Measurements from ENCODE around the gene KLHL6. TPM values are rescaled to one million over a fixed set of nuclear protein-coding genes. Genes with fewer than 3 reads are reported as not detected.
"Not testable (repeated sequence)": the region's sequence is repeated elsewhere in the genome, so short reads cannot be mapped to it uniquely, and the experiment has no call there.

KLHL6 gene
- total and polyA plus RNA-seq, 4 donors, result 1.5 to 3.0 (median 1.8) TPM

DNA sequence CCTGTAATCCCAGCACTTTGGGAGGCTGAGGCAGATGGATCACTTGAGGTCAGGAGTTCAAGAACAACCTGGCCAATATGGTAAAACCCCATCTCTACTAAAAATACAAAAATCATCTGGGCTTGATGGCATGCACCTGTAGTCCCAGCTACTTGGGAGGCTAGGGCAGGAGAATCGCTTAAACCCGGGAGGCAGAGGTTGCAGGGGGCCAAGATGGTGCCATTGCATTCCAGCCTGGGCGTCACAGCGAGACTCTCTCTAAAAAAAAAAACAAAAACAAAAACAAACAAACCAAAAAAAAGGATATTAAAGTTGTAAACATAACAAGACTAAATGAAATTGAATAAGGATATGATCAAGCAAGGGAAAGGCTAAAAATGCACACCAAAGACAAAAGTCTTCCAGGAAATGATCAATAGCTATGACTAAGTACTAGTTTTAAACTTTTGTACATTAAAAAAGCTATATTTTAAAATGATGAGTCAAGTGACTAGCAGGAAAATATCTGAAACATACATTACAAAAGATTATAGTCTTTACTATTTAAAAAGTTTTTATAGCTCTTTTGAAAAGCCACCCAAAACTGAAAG is 28.6 kb downstream of the KLHL6 start:
- Histone ChIP-seq H3K36me3 (ENCODE audit: control insufficient read depth, insufficient read depth, low read length) (no peaks in the 10 kb centered on the region), H3K9me3 (ENCODE audit: control insufficient read depth, insufficient read depth, low read length) (no peaks in the 10 kb centered on the region), H3K27me3 (ENCODE audit: control insufficient read depth, insufficient read depth, low read length) (no peaks in the 10 kb centered on the region), H3K4me3 (ENCODE audit: low read depth, low read length) (no peak overlapping the region), H3K27ac (ENCODE audit: low read depth, low read length) (no peak overlapping the region), H3K4me1 (ENCODE audit: control insufficient read depth, insufficient read depth, low read length) (no peaks in the 10 kb centered on the region)
- no peak for DNase-seq (ENCODE audit: low read depth in 4 of 6, low spot score in 6 of 6)
- WGBS (ENCODE audit: insufficient coverage), result no CpG with 5 or more reads among the region's 4 CpGs

DNA sequence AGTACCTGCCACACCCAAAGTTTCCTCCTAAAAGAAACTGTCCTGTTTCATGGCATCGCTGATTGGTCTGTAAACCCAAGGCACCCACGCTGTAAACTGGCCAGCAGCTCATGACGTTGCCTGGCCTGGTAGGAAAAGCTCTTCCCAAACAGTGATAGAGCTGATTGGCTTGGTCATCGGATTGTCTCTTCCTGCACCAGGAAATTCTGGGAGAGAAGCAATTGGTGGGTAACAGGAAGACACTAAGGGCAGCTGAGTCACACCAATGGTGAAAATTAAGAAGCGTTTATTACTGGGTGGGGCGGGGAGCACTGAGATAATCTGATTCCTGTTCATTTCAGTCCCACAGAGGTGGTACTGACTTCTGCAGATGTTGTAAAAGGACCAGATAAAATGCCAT is 31.0 kb downstream of the KLHL6 start:
- H3K4me3 ChIP-seq (ENCODE audit: low read depth, low read length), result no peak overlapping the region
- WGBS (ENCODE audit: insufficient coverage), result 90% methylated on average over 4 of the region's 6 CpGs
- DNase-seq (ENCODE audit: low read depth in 4 of 6, low spot score in 6 of 6), result no peak

DNA sequence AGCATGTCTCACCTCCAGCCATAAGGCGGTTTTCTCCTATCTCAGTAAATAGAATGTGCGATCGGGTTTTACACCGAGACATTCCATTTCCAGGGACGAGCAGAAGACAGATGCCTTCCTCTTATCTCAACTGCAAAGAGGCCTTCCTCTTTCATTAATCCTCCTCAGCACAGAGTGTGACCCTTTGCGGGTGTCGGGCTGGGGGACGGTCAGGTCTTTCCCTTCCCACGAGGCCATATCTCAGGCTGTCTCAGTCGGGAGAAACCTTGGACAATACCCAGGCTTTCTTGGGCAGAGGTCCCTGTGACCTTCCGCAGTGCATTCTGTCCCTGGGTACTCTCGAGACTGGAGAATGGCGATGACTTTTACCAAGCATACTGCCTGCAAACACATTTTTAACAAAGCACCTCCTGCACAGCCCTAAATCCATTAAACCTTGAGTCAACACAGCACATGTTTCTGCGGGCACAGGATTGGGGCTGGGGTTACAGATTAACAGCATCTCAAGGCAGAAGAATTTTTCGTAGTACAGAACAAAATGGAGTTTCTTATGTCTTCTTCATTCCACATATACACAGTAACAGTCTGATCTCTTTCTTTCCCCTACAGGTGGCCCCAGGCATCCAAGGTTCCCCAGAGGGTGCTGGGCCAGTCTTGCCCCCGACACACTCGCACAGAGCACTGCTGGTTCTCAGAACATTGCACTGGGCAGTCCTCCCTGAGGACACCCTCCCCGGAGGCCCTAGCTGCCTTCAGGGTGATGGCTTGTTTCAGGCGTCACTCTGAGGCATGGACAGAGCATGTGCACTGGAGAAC is 34.6 kb downstream of the KLHL6 start:
- not testable (repeated sequence) for H3K27ac ChIP-seq (ENCODE audit: low read depth, low read length); H3K4me1 ChIP-seq (ENCODE audit: control insufficient read depth, insufficient read depth, low read length); H3K27me3 ChIP-seq (ENCODE audit: control insufficient read depth, insufficient read depth, low read length); H3K9me3 ChIP-seq (ENCODE audit: control insufficient read depth, insufficient read depth, low read length); DNase-seq (ENCODE audit: low read depth in 4 of 6, low spot score in 6 of 6); H3K36me3 ChIP-seq (ENCODE audit: control insufficient read depth, insufficient read depth, low read length); H3K4me3 ChIP-seq (ENCODE audit: low read depth, low read length)
- 65% methylated on average over 10 of the region's 19 CpGs for WGBS (ENCODE audit: insufficient coverage)

More for the DNA sequence above, 31.0 kb downstream of the KLHL6 start:
- Histone ChIP-seq H3K9me3 (ENCODE audit: control insufficient read depth, insufficient read depth, low read length) (no peaks in the 10 kb centered on the region), H3K27me3 (ENCODE audit: control insufficient read depth, insufficient read depth, low read length) (no peaks in the 10 kb centered on the region), H3K36me3 (ENCODE audit: control insufficient read depth, insufficient read depth, low read length) (no peaks in the 10 kb centered on the region), H3K4me1 (ENCODE audit: control insufficient read depth, insufficient read depth, low read length) (peaks cover 2% of the 10 kb centered on the region), H3K27ac (ENCODE audit: low read depth, low read length) (no peak overlapping the region)

DNA sequence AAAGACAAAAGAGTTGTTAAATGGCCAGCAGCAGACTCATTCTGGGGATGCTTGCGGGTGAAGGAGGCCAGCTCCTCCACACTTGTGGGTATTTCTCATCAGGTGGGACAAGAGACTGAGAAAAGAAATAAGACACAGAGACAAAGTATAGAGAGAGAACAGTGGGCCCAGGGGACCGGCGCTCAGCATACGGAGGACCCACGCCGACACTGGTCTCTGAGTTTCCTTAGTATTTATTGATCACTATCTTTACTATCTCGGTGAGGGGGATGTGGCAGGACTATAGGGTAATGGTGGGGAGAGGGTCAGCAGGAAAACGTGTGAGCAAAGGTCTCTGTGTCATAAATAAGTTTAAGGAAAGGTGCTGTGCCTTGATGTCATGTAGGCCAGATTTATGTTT is 35.2 kb downstream of the KLHL6 start:
- not testable (repeated sequence) for H3K4me3 ChIP-seq (ENCODE audit: low read depth, low read length); DNase-seq (ENCODE audit: low read depth in 4 of 6, low spot score in 6 of 6); H3K27me3 ChIP-seq (ENCODE audit: control insufficient read depth, insufficient read depth, low read length); H3K27ac ChIP-seq (ENCODE audit: low read depth, low read length); H3K36me3 ChIP-seq (ENCODE audit: control insufficient read depth, insufficient read depth, low read length); H3K9me3 ChIP-seq (ENCODE audit: control insufficient read depth, insufficient read depth, low read length); H3K4me1 ChIP-seq (ENCODE audit: control insufficient read depth, insufficient read depth, low read length)
- WGBS (ENCODE audit: insufficient coverage), result 63% methylated on average over 2 of the region's 8 CpGs

DNA sequence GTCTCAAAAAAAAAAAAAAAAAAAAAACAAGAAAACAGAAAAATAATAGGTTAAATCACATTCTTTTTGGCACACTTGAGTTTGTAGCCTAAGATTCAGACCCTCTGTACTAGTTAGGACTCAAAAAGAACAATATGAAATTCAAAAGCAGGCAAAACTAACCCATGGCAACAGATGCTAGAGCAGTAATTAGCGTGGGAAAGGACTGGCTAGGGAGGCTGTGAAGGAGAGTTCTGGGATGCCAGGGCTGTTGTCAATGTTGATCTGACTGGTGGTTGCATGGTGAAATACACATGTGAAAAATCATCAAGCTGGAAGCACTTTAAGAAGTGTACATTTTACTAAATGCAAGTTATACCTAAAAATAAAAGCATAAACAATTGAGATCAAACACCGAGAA is 35.6 kb downstream of the KLHL6 start:
- H3K27me3 ChIP-seq (ENCODE audit: control insufficient read depth, insufficient read depth, low read length), result no peaks in the 10 kb centered on the region
- H3K36me3 ChIP-seq (ENCODE audit: control insufficient read depth, insufficient read depth, low read length), result no peaks in the 10 kb centered on the region
- DNase-seq (ENCODE audit: low read depth in 4 of 6, low spot score in 6 of 6), result peak in 2 of 6 donors; percentile 15 to 71
- H3K27ac ChIP-seq (ENCODE audit: low read depth, low read length), result no peak overlapping the region
- H3K9me3 ChIP-seq (ENCODE audit: control insufficient read depth, insufficient read depth, low read length), result no peaks in the 10 kb centered on the region
- no peak overlapping the region for H3K4me3 ChIP-seq (ENCODE audit: low read depth, low read length)
- 60% methylated on average over 2 of the region's 2 CpGs for WGBS (ENCODE audit: insufficient coverage)
- H3K4me1 ChIP-seq (ENCODE audit: control insufficient read depth, insufficient read depth, low read length), result peaks cover 2% of the 10 kb centered on the region

DNA sequence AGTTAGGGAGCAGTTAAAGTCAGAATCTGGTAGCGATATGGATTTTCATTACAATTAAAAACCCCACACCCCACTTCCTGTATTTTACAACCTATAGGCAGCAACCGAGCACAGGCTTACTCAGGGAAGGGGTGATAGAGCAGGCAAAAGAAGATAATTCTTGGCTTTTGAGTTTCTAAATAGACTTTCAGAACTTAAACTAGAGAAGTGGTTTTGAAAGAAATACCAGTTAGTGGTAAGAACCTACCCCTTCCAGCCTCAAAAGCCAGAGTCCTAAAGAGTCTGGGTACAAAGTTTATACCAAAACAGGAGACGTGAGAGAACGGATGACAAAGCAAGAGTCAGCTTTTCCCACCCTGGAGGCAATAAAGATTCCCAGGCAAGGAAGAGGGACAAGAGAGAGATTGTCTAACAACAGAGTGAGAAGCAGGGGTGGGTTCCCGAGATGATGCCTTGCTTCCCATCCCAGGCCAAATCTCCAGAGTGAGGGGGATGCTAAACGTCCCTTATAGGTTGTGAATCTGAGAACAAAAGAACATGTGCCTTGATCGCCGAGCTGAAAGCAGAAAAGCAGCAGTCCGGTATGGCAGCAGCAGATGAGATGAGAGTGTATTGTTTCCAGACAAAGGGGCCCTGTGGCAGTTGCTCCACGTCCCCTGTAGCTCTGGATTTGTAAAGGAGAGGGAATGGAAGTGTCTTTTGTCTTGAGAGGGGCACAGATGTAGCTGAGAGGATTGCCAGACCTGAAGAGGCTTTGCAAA is 36.8 kb downstream of the KLHL6 start:
- H3K27ac ChIP-seq (ENCODE audit: low read depth, low read length), result no peak overlapping the region
- 15% methylated on average over 8 of the region's 10 CpGs for WGBS (ENCODE audit: insufficient coverage)
- no peaks in the 10 kb centered on the region for H3K36me3 ChIP-seq (ENCODE audit: control insufficient read depth, insufficient read depth, low read length)
- H3K27me3 ChIP-seq (ENCODE audit: control insufficient read depth, insufficient read depth, low read length), result no peaks in the 10 kb centered on the region
- DNase-seq (ENCODE audit: low read depth in 4 of 6, low spot score in 6 of 6), result peak in 2 of 6 donors; percentile 21 to 60
- H3K4me1 ChIP-seq (ENCODE audit: control insufficient read depth, insufficient read depth, low read length), result peaks cover 2% of the 10 kb centered on the region
- H3K4me3 ChIP-seq (ENCODE audit: low read depth, low read length), result no peak overlapping the region
- H3K9me3 ChIP-seq (ENCODE audit: control insufficient read depth, insufficient read depth, low read length), result no peaks in the 10 kb centered on the region

DNA sequence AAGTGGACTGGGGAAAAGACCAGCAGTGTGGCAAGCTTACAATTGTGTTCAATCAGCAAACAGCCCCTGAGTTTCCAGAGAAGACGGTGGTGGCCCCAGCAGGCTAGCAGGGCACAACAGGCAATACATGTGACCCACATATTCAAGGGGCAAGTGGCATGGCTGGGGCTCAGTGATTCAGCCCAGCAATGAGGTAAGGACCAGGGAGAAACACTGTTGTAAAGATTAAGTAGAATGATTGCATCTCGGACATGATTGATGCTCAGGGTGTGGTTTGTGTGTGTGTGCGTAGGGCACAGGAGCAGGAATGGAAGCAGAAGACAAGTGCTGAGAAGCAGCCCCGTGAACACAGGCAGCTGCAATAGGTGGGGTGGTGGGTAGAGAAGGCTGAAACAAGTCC is 37.9 kb downstream of the KLHL6 start:
- Histone ChIP-seq H3K4me1 (ENCODE audit: control insufficient read depth, insufficient read depth, low read length) (peaks cover 2% of the 10 kb centered on the region), H3K27ac (ENCODE audit: low read depth, low read length) (no peak overlapping the region), H3K9me3 (ENCODE audit: control insufficient read depth, insufficient read depth, low read length) (no peaks in the 10 kb centered on the region), H3K4me3 (ENCODE audit: low read depth, low read length) (no peak overlapping the region), H3K27me3 (ENCODE audit: control insufficient read depth, insufficient read depth, low read length) (no peaks in the 10 kb centered on the region), H3K36me3 (ENCODE audit: control insufficient read depth, insufficient read depth, low read length) (no peaks in the 10 kb centered on the region)
- DNase-seq (ENCODE audit: low read depth in 4 of 6, low spot score in 6 of 6), result no peak
- WGBS (ENCODE audit: insufficient coverage), result 93% methylated on average over 3 of the region's 4 CpGs

DNA sequence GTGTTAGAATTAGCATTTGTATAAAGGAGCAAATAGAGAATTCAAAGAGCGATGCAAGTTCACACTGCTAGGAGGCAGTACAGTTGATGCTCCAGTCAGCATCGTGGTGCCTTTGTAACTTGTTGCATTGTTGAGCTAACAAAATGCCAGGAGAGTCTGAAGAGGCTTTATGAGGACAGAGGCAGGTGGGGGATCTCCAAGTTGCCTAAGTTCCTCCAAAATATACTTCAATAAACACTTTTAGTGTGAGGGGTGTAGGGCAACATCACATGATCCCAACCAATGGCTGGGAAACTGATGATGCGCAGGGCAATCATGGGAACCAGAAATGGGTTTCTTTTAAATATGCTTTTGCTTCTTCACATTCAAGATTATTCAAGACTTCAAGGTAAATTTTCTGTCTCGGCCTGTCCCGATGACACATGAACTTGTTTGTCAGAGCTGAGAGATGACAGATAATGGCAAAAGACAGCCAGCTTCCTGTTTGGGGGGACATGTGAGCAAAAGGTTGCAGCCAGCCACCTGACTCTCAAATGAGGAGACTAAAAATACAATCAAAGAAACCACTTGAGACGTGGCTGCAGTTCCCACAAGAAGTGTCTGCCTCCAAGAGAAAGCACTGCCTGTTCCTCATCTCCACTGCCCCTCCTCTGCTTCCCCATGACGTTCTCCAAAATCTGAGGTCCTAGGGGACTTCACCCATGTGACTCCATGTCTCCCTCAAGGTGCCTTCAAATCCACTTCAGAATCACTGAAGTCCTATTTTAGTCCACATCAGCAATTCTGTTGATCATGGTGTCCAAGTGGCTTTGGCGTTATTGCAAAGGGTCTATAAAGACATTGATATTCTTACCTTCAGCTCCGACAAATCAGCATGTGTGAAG is 39.3 kb downstream of the KLHL6 start:
- Histone ChIP-seq H3K4me1 (ENCODE audit: control insufficient read depth, insufficient read depth, low read length) (peaks cover 2% of the 10 kb centered on the region), H3K9me3 (ENCODE audit: control insufficient read depth, insufficient read depth, low read length) (no peaks in the 10 kb centered on the region), H3K4me3 (ENCODE audit: low read depth, low read length) (no peak overlapping the region), H3K27ac (ENCODE audit: low read depth, low read length) (no peak overlapping the region), H3K27me3 (ENCODE audit: control insufficient read depth, insufficient read depth, low read length) (no peaks in the 10 kb centered on the region), H3K36me3 (ENCODE audit: control insufficient read depth, insufficient read depth, low read length) (no peaks in the 10 kb centered on the region)
- WGBS (ENCODE audit: insufficient coverage), result 81% methylated on average over 6 of the region's 9 CpGs
- no peak for DNase-seq (ENCODE audit: low read depth in 4 of 6, low spot score in 6 of 6)

DNA sequence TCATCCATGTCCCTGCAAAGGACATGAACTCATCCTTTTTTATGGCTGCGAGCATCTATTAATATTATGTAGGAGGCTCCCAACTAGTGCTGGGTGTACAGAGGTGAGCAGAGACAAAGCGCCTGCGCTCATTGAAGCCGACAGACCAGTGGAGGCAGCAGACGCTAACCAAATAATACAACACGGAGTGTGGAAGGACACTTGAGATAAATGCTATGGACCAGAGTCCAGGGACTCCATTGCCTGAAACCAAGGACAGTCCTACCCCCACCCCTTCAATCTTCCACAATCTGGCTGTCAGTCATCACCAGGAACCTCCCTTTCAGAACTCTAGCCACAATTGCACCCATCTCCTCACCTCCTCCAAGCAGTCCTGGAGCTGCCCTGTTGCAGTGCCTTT is 41.5 kb downstream of the KLHL6 start:
- Histone ChIP-seq H3K9me3 (ENCODE audit: control insufficient read depth, insufficient read depth, low read length) (no peaks in the 10 kb centered on the region), H3K27ac (ENCODE audit: low read depth, low read length) (no peak overlapping the region), H3K4me3 (ENCODE audit: low read depth, low read length) (no peak overlapping the region), H3K4me1 (ENCODE audit: control insufficient read depth, insufficient read depth, low read length) (no peaks in the 10 kb centered on the region), H3K27me3 (ENCODE audit: control insufficient read depth, insufficient read depth, low read length) (no peaks in the 10 kb centered on the region), H3K36me3 (ENCODE audit: control insufficient read depth, insufficient read depth, low read length) (no peaks in the 10 kb centered on the region)
- DNase-seq (ENCODE audit: low read depth in 4 of 6, low spot score in 6 of 6), result no peak
- WGBS (ENCODE audit: insufficient coverage), result 97% methylated on average over 4 of the region's 6 CpGs
